Testis (tissue), 2 donors: ENCODE measurements around the gene CSMD2.

Experiments
- POLR2A ChIP-seq: fragments of 450-650 bp; IDR thresholded peaks from one replicate; pipeline ENCODE4 v1.6.1; 2017; ENCODE audit warnings: antibody characterized with exemption, mild to moderate bottlenecking, moderate library complexity
- TF ChIP-seq, protein P1 (sequence below), 3 experiments: fragments of 450-650 bp in 2 of 3; fragments of 200-600 bp in 1 of 3; sonication (generic) in 1 of 3; IDR thresholded peaks; one replicate each; pipeline ENCODE4 v1.5.1; 2016 to 2019; ENCODE audit warnings: antibody characterized with exemption in 3 of 3, mild to moderate bottlenecking in 2 of 3, moderate library complexity in 1 of 3

GRCh38 chr1:33988161-33988560 lies 176.9 kb downstream of the CSMD2 start:
- TF ChIP-seq, protein P1, sequence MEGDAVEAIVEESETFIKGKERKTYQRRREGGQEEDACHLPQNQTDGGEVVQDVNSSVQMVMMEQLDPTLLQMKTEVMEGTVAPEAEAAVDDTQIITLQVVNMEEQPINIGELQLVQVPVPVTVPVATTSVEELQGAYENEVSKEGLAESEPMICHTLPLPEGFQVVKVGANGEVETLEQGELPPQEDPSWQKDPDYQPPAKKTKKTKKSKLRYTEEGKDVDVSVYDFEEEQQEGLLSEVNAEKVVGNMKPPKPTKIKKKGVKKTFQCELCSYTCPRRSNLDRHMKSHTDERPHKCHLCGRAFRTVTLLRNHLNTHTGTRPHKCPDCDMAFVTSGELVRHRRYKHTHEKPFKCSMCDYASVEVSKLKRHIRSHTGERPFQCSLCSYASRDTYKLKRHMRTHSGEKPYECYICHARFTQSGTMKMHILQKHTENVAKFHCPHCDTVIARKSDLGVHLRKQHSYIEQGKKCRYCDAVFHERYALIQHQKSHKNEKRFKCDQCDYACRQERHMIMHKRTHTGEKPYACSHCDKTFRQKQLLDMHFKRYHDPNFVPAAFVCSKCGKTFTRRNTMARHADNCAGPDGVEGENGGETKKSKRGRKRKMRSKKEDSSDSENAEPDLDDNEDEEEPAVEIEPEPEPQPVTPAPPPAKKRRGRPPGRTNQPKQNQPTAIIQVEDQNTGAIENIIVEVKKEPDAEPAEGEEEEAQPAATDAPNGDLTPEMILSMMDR (IDR thresholded peaks at IDR 0.05), result no peak
- no peak for TF ChIP-seq POLR2A
